ENCODE data around the gene TTLL5. TPM values are rescaled to one million over a fixed set of nuclear protein-coding genes. Genes with fewer than 3 reads are reported as not detected.

TTLL5 gene
- total RNA-seq, 1 donor from 2014 or later, result 17.5 TPM

- intact Hi-C loops (cut with DNase I), result no loop called here
- DNase-seq (ENCODE audit: low spot score), result no peak
These were observed 110.5 kb downstream of the TTLL5 start for GRCh38 chr14:75771595-75771994.

GRCh38 chr14:75773046-75773445, 112.0 kb downstream of the TTLL5 start:
- intact Hi-C loops (cut with DNase I), result no loop called here
- no peak for DNase-seq (ENCODE audit: low spot score)

GRCh38 chr14:75781096-75781495, 120.0 kb downstream of the TTLL5 start:
- DNase-seq (ENCODE audit: low spot score), result no peak
- intact Hi-C loops (cut with DNase I), result no loop called here

- intact Hi-C loops (cut with DNase I), result no loop called here
- DNase-seq (ENCODE audit: low spot score), result no peak
These were observed 122.1 kb downstream of the TTLL5 start for GRCh38 chr14:75783184-75783583.

- no peak for DNase-seq (ENCODE audit: low spot score)
- intact Hi-C loops (cut with DNase I), result no loop called here
These were observed 122.7 kb downstream of the TTLL5 start for GRCh38 chr14:75783602-75784313.

- intact Hi-C loops (cut with DNase I), result no loop called here
These were observed 123.3 kb downstream of the TTLL5 start for GRCh38 chr14:75784314-75784686.

GRCh38 chr14:75793806-75794205, 132.8 kb downstream of the TTLL5 start:
- intact Hi-C loops (cut with DNase I), result loop anchor here (1.0 to 2.0 kb wide), 2 partner anchors 83 to 187 kb away; partner anchors contain the start of gene TGFB3
- no peak for DNase-seq (ENCODE audit: low spot score)

More at GRCh38 chr14:75784314-75784686, 123.3 kb downstream of the TTLL5 start:
- no peak for DNase-seq (ENCODE audit: low spot score)

GRCh38 chr14:75794615-75795038, 133.6 kb downstream of the TTLL5 start:
- intact Hi-C loops (cut with DNase I), result loop anchor here (1.0 to 2.0 kb wide), 2 partner anchors 83 to 186 kb away; partner anchors contain the start of gene TGFB3
- DNase-seq (ENCODE audit: low spot score), result no peak

- intact Hi-C loops (cut with DNase I), result loop anchor here (10.0 kb wide), 1 partner anchor 64 kb away; no protein-coding TSS in a partner anchor
- no peak for DNase-seq (ENCODE audit: low spot score)
These were observed 139.7 kb downstream of the TTLL5 start for GRCh38 chr14:75800792-75801191.

- intact Hi-C loops (cut with DNase I), result loop anchor here (10.0 kb wide), 1 partner anchor 62 kb away; no protein-coding TSS in a partner anchor
- DNase-seq (ENCODE audit: low spot score), result no peak
These were observed 141.4 kb downstream of the TTLL5 start for GRCh38 chr14:75802486-75802885.

GRCh38 chr14:75803765-75804164, 142.7 kb downstream of the TTLL5 start:
- intact Hi-C loops (cut with DNase I), result loop anchor here (10.0 kb wide), 1 partner anchor 61 kb away; no protein-coding TSS in a partner anchor
- no peak for DNase-seq (ENCODE audit: low spot score)

GRCh38 chr14:75804570-75805275, 143.7 kb downstream of the TTLL5 start:
- no peak for DNase-seq (ENCODE audit: low spot score)
- intact Hi-C loops (cut with DNase I), result loop anchor here (10.0 kb wide), 1 partner anchor 60 kb away; no protein-coding TSS in a partner anchor

- intact Hi-C loops (cut with DNase I), result loop anchor here (10.0 kb wide), 1 partner anchor 59 kb away; no protein-coding TSS in a partner anchor
These were observed 144.6 kb downstream of the TTLL5 start for GRCh38 chr14:75805646-75806045.

GRCh38 chr14:75806352-75806832, 145.3 kb downstream of the TTLL5 start:
- DNase-seq (ENCODE audit: low spot score), result no peak
- intact Hi-C loops (cut with DNase I), result loop anchor here (10.0 kb wide), 1 partner anchor 58 kb away; no protein-coding TSS in a partner anchor

More at GRCh38 chr14:75805646-75806045, 144.6 kb downstream of the TTLL5 start:
- DNase-seq (ENCODE audit: low spot score), result no peak

- intact Hi-C loops (cut with DNase I), result loop anchor here (10.0 kb wide), 1 partner anchor 57 kb away; no protein-coding TSS in a partner anchor
These were observed 146.8 kb downstream of the TTLL5 start for GRCh38 chr14:75807667-75808360.

GRCh38 chr14:75811136-75811829, 150.2 kb downstream of the TTLL5 start:
- no peak for DNase-seq (ENCODE audit: low spot score)
- intact Hi-C loops (cut with DNase I), result no loop called here

More at GRCh38 chr14:75807667-75808360, 146.8 kb downstream of the TTLL5 start:
- no peak for DNase-seq (ENCODE audit: low spot score)

GRCh38 chr14:75811872-75812499, 150.9 kb downstream of the TTLL5 start:
- intact Hi-C loops (cut with DNase I), result no loop called here
- DNase-seq (ENCODE audit: low spot score), result no peak

- DNase-seq (ENCODE audit: low spot score), result no peak
- intact Hi-C loops (cut with DNase I), result no loop called here
These were observed 151.6 kb downstream of the TTLL5 start for GRCh38 chr14:75812622-75813021.
